PC-3 (cell line): ENCODE measurements around the gene TOP3A. TPM values are rescaled to one million over a fixed set of nuclear protein-coding genes. Genes with fewer than 3 reads are reported as not detected.
A peak's percentile ranks its signal among the peaks of the same experiment; 100 is the strongest.

Source experiments
- ATAC-seq: fragments of 200-7000 bp; cut with Tn5 transposase; 2 replicates; pipeline ENCODE4 v1.9.1; 2020; ENCODE audit warnings: mild to moderate bottlenecking, moderate library complexity
- BruUV-seq: library from RNA; stranded (reverse); fragments of 400-500 nt; replicated peaks from 2 replicates; lab custom pipeline; 2021; lab: Mats Ljungman, UMichigan
- CTCF ChIA-PET: fragments of 300-600 bp; sonication (Branson Sonifier 250); formaldehyde crosslinking; loops from one replicate; lab custom pipeline; 2022; ENCODE audit warnings: antibody characterized with exemption; lab: Charles Lee
- POLR2A ChIA-PET: fragments of 300-600 bp; sonication (Branson Sonifier 250); formaldehyde crosslinking; loops from one replicate; lab custom pipeline; 2022; ENCODE audit warnings: antibody characterized with exemption; ENCODE audit not compliant: unreplicated experiment; lab: Charles Lee
- DNase-seq: peaks from one replicate; pipeline ENCODE4 v3.0.0-alpha.2; 2015
- H2AFZ ChIP-seq: fragments of 300-600 bp; sonication (generic); 2 replicates; pipeline ENCODE4 v1.6.0; 2016; ENCODE audit warnings: antibody characterized with exemption, low read length
- H3F3A ChIP-seq: fragments of 300-600 bp; sonication (generic); one replicate; pipeline ENCODE4 v1.6.0; 2017; ENCODE audit warnings: antibody characterized with exemption, low read length, control low read depth, mild to moderate bottlenecking; ENCODE audit not compliant: unreplicated experiment
- H3K27ac ChIP-seq: fragments of 300-600 bp; sonication (generic); 2 replicates; pipeline ENCODE4 v1.5.1; 2016; ENCODE audit warnings: mild to moderate bottlenecking, low read length
- H3K27me3 ChIP-seq: fragments of 300-600 bp; sonication (generic); 2 replicates; pipeline ENCODE4 v1.6.1; 2016; ENCODE audit warnings: low read length, mixed read lengths
- H3K36me3 ChIP-seq: fragments of 300-600 bp; sonication (generic); 2 replicates; pipeline ENCODE4 v1.6.1; 2016; ENCODE audit warnings: low read depth, mixed run types, low read length, mixed read lengths
- H3K4me1 ChIP-seq: fragments of 300-600 bp; sonication (generic); 2 replicates; pipeline ENCODE4 v1.5.1; 2016; ENCODE audit warnings: low read length; ENCODE audit not compliant: insufficient read depth
- H3K4me2 ChIP-seq: fragments of 300-600 bp; sonication (generic); 2 replicates; pipeline ENCODE4 v1.6.0; 2016; ENCODE audit warnings: low read length
- H3K4me3 ChIP-seq: fragments of 300-600 bp; sonication (generic); 2 replicates; pipeline ENCODE4 v1.5.1; 2016; ENCODE audit warnings: mild to moderate bottlenecking, low read length, mixed read lengths
- H3K79me2 ChIP-seq: fragments of 300-600 bp; sonication (generic); 2 replicates; pipeline ENCODE4 v1.6.1; 2017; ENCODE audit warnings: low read length, mixed read lengths
- H3K9ac ChIP-seq: fragments of 300-600 bp; sonication (generic); 2 replicates; pipeline ENCODE4 v1.6.0; 2016; ENCODE audit warnings: mild to moderate bottlenecking, low read length
- H3K9me2 ChIP-seq: fragments of 300-600 bp; sonication (generic); replicated peaks from 2 replicates; pipeline ENCODE4 v1.6.1; 2016; ENCODE audit warnings: mixed run types, low read length, mixed read lengths
- H3K9me3 ChIP-seq: fragments of 300-600 bp; sonication (generic); 2 replicates; pipeline ENCODE4 v1.6.1; 2016; ENCODE audit warnings: low read length, mixed read lengths
- H4K20me1 ChIP-seq: fragments of 300-600 bp; sonication (generic); 2 replicates; pipeline ENCODE4 v1.6.1; 2016; ENCODE audit warnings: low read length, mixed read lengths
- CTCF ChIP-seq: fragments of 300-600 bp; sonication (generic); conservative IDR thresholded peaks from 2 replicates; pipeline ENCODE4 v1.5.1; 2017; ENCODE audit warnings: antibody characterized with exemption, low read depth, mild to moderate bottlenecking, low read length
- EZH2 ChIP-seq: fragments of 300-600 bp; sonication (generic); IDR thresholded peaks from one replicate; pipeline ENCODE4 v1.6.1; 2017; ENCODE audit warnings: antibody characterized with exemption, mild to moderate bottlenecking, low read length; ENCODE audit not compliant: unreplicated experiment
- EZH2phosphoT487 ChIP-seq: fragments of 300-600 bp; sonication (generic); IDR thresholded peaks from 2 replicates; pipeline ENCODE4 v1.6.1; 2018; ENCODE audit warnings: mild to moderate bottlenecking, antibody characterized with exemption, low read length, borderline replicate concordance
- intact Hi-C: fragments of 100-400 bp; cut with micrococcal nuclease; formaldehyde crosslinking; loops from 2 replicates; pipeline ENCODE4 v1.9.0; 2023
- total RNA-seq: library from RNA; depleted of rRNA; stranded (reverse); fragments of >200 nt; gene quantifications from 2 replicates; pipeline ENCODE4 v1.2.3, GENCODE V29; 2014

TOP3A gene
- total RNA-seq, 1 experiment from 2014 or later, result 46.8 TPM

- DNase-seq (no peak), ATAC-seq (no peak)
- Histone ChIP-seq H3K9ac (peak overlapping the region; percentile 92), H3K4me3 (peak overlapping the region; percentile 97), H3K79me2 (peaks cover 92% of the 10 kb centered on the region), H3K27ac (peak overlapping the region; percentile 81), H3K4me1 (peaks cover 65% of the 10 kb centered on the region), H3F3A (no peaks in the 10 kb centered on the region), H3K36me3 (peaks cover 23% of the 10 kb centered on the region; the same call in 1 of the 2 replicates), H3K27me3 (no peaks in the 10 kb centered on the region), H3K9me2 (no peaks in the 10 kb centered on the region), H2AFZ (peak overlapping the region; percentile 90), H3K4me2 (peak overlapping the region; percentile 96), H4K20me1 (peaks cover 11% of the 10 kb centered on the region; the same call in 1 of the 2 replicates), H3K9me3 (no peaks in the 10 kb centered on the region)
- BruUV-seq, result TSS peak; percentile 58
- POLR2A ChIA-PET, result no interaction called here
- CTCF ChIA-PET, result no interaction called here
- no peak for TF ChIP-seq CTCF
- TF ChIP-seq EZH2, result no peak
- no peak for TF ChIP-seq EZH2phosphoT487
- intact Hi-C loops, result no loop called here
Measured at GRCh38 chr17:18315562-18315922, 748 bp upstream of the TOP3A start.

- intact Hi-C loops, result no loop called here
Measured at GRCh38 chr17:18314059-18314730, 599 bp downstream of the TOP3A start.

More at GRCh38 chr17:18314059-18314730, 599 bp downstream of the TOP3A start:
- Histone ChIP-seq H3K4me3 (peak overlapping the region; percentile 97), H3K79me2 (peaks cover 87% of the 10 kb centered on the region), H3K27ac (peak overlapping the region; percentile 81), H3K9me3 (no peaks in the 10 kb centered on the region), H3K4me1 (peaks cover 55% of the 10 kb centered on the region), H3K4me2 (peak overlapping the region; percentile 96), H3K27me3 (no peaks in the 10 kb centered on the region), H3K9me2 (no peaks in the 10 kb centered on the region), H3K36me3 (peaks cover 26% of the 10 kb centered on the region; the same call in 1 of the 2 replicates), H4K20me1 (peaks cover 8% of the 10 kb centered on the region; the same call in 1 of the 2 replicates), H3K9ac (peak overlapping the region; percentile 92), H2AFZ (peak overlapping the region; percentile 90), H3F3A (no peaks in the 10 kb centered on the region)
- CTCF ChIA-PET, result interaction anchor here (0.5 kb wide), 1 partner anchor 500 kb away, joined by 5 read pairs; no protein-coding TSS in a partner anchor
- TF ChIP-seq EZH2 (no peak), CTCF (no peak), EZH2phosphoT487 (no peak)
- POLR2A ChIA-PET, result interaction anchor here (0.6 kb wide), 1 partner anchor 10 kb away, joined by 3 read pairs; no protein-coding TSS in a partner anchor
- DNase-seq (peak; percentile 30), ATAC-seq (no peak; the same call in 1 of the 2 replicates)
- TSS peak; percentile 47 for BruUV-seq
